Liver (tissue), 3 donors: ENCODE data around the gene DEGS2.
"Not testable (repeated sequence)": the region's sequence is repeated elsewhere in the genome, so short reads cannot be mapped to it uniquely, and the experiment has no call there.

Source experiments
- ATF3 ChIP-seq: IDR thresholded peaks from 2 replicates; pipeline ENCODE4 v1.6.1; 2016; ENCODE audit warnings: antibody characterized with exemption
- CTCF ChIP-seq: fragments of 150-350 bp; IDR thresholded peaks from 2 replicates; pipeline ENCODE4 v1.5.1; 2017; ENCODE audit warnings: improper control_type of control experiment, low read depth, low read length; ENCODE audit not compliant: missing input control
- EGR1 ChIP-seq, 2 donors: IDR thresholded peaks; 2 replicates each; pipeline ENCODE4 v1.6.1; 2016 to 2018; ENCODE audit warnings: antibody characterized with exemption in 2 of 2, low read depth in 2 of 2
- FOXA1 ChIP-seq: IDR thresholded peaks from 2 replicates; pipeline ENCODE4 v1.6.1; 2016; ENCODE audit warnings: antibody characterized with exemption
- GABPA ChIP-seq, 2 donors: IDR thresholded peaks in 1 of 2; conservative IDR thresholded peaks in 1 of 2; 2 replicates each; pipeline ENCODE4 v1.6.1; 2016; ENCODE audit warnings: antibody characterized with exemption in 2 of 2, mild to moderate bottlenecking in 1 of 2, moderate library complexity in 1 of 2
- JUND ChIP-seq, 2 donors: IDR thresholded peaks; 2 replicates each; pipeline ENCODE4 v1.6.1; 2016; ENCODE audit warnings: antibody characterized with exemption in 2 of 2
- MAX ChIP-seq: IDR thresholded peaks from 2 replicates; pipeline ENCODE4 v1.6.1; 2016; ENCODE audit warnings: antibody characterized with exemption
- REST ChIP-seq: IDR thresholded peaks from 2 replicates; pipeline ENCODE4 v1.6.1; 2016; ENCODE audit warnings: antibody characterized with exemption, mild to moderate bottlenecking
- RXRA ChIP-seq, 2 donors: IDR thresholded peaks; 2 replicates each; pipeline ENCODE4 v1.6.1; 2017 to 2018; ENCODE audit warnings: antibody characterized with exemption in 2 of 2, mild to moderate bottlenecking in 1 of 2
- SP1 ChIP-seq: IDR thresholded peaks from 2 replicates; pipeline ENCODE4 v1.6.1; 2018; ENCODE audit warnings: antibody characterized with exemption, mild to moderate bottlenecking
- YY1 ChIP-seq: IDR thresholded peaks from 2 replicates; pipeline ENCODE4 v1.6.1; 2016; ENCODE audit warnings: antibody characterized with exemption, mild to moderate bottlenecking
- donor health status: healthy.
- donor health status: healthy.

GRCh38 chr14:100157548-100158232, 1.8 kb downstream of the DEGS2 start:
- TF ChIP-seq CTCF; ATF3; REST; YY1; SP1; RXRA (IDR thresholded peaks at IDR 0.05); JUND (IDR thresholded peaks at IDR 0.05); FOXA1; EGR1 (IDR thresholded peaks at IDR 0.05; ENCODE audit: low read depth in 2 of 2); GABPA (IDR thresholded peaks at IDR 0.05 in 1 of 2, conservative IDR thresholded peaks at IDR 0.05 in 1 of 2); MAX: not testable (repeated sequence)
